Measurements from ENCODE around the gene AKAP1.

Gene AKAP1

GRCh38 chr17:57146273-57146672 lies 61.2 kb downstream of the AKAP1 start:
- in situ Hi-C loops (cut with HindIII; ENCODE audit: low pct_ligation_motif_present, low sequenced_read_pairs) = loop anchor here (25.0 kb wide), 1 partner anchor 616 kb away; no protein-coding TSS in a partner anchor
- Histone ChIP-seq H3K27ac (no peak overlapping the region), H3K27me3 (replicated peaks) (no peaks in the 10 kb centered on the region), H3K36me3 (replicated peaks) (no peaks in the 10 kb centered on the region), H3K4me3 (ENCODE audit: low read depth, low read length) (no peak overlapping the region)
- TF ChIP-seq CTCF (IDR thresholded peaks at IDR 0.05; ENCODE audit: low read depth, low read length, missing control alignments) = no peak
- DNase-seq = no peak

DNA sequence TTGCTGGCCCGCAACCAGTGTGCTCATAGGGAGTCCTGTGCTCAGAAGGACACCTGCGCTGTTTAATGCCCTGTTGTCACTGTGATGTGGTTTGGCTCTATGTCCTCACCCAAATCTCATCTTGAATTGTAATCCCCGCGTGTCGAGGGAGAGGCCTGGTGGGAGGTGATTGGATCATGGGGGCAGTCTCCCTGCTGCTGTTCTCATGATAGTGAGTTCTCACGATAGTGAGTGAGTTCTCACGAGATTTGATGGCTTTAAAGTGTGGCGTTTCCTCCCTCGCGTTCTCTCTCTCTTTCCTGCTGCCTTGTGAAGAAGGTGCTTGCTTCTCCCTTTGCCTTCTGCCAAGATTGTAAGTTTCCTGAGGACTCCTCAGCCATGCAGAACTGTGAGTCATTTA lies 66.8 kb downstream of the AKAP1 start:
- H3K27me3 ChIP-seq (replicated peaks) = no peaks in the 10 kb centered on the region
- no peak overlapping the region for H3K4me3 ChIP-seq (ENCODE audit: low read depth, low read length)
- in situ Hi-C loops (cut with HindIII; ENCODE audit: low pct_ligation_motif_present, low sequenced_read_pairs) = no loop called here
- no peak for TF ChIP-seq CTCF (IDR thresholded peaks at IDR 0.05; ENCODE audit: low read depth, low read length, missing control alignments)
- H3K36me3 ChIP-seq (replicated peaks) = no peaks in the 10 kb centered on the region
- no peak overlapping the region for H3K27ac ChIP-seq
- no peak for DNase-seq

- Histone ChIP-seq H3K27me3 (replicated peaks) (no peaks in the 10 kb centered on the region), H3K4me3 (ENCODE audit: low read depth, low read length) (no peak overlapping the region), H3K36me3 (replicated peaks) (no peaks in the 10 kb centered on the region), H3K27ac (no peak overlapping the region)
- DNase-seq = no peak
- in situ Hi-C loops (cut with HindIII; ENCODE audit: low pct_ligation_motif_present, low sequenced_read_pairs) = no loop called here
- no peak for TF ChIP-seq CTCF (IDR thresholded peaks at IDR 0.05; ENCODE audit: low read depth, low read length, missing control alignments)
These were observed 68.0 kb downstream of the AKAP1 start for GRCh38 chr17:57152967-57153528.

- no peak overlapping the region for H3K4me3 ChIP-seq (ENCODE audit: low read depth, low read length)
- no peaks in the 10 kb centered on the region for H3K36me3 ChIP-seq (replicated peaks)
- no peaks in the 10 kb centered on the region for H3K27me3 ChIP-seq (replicated peaks)
- no peak for DNase-seq
- TF ChIP-seq CTCF (IDR thresholded peaks at IDR 0.05; ENCODE audit: low read depth, low read length, missing control alignments) = no peak
- no peak overlapping the region for H3K27ac ChIP-seq
- in situ Hi-C loops (cut with HindIII; ENCODE audit: low pct_ligation_motif_present, low sequenced_read_pairs) = no loop called here
These were observed 69.9 kb downstream of the AKAP1 start for GRCh38 chr17:57154921-57155320.

GRCh38 chr17:57158325-57158724 lies 73.3 kb downstream of the AKAP1 start:
- in situ Hi-C loops (cut with HindIII; ENCODE audit: low pct_ligation_motif_present, low sequenced_read_pairs) = no loop called here
- H3K27me3 ChIP-seq (replicated peaks) = no peaks in the 10 kb centered on the region
- H3K36me3 ChIP-seq (replicated peaks) = no peaks in the 10 kb centered on the region
- DNase-seq = no peak
- H3K4me3 ChIP-seq (ENCODE audit: low read depth, low read length) = no peak overlapping the region
- H3K27ac ChIP-seq = no peak overlapping the region
- no peak for TF ChIP-seq CTCF (IDR thresholded peaks at IDR 0.05; ENCODE audit: low read depth, low read length, missing control alignments)

DNA sequence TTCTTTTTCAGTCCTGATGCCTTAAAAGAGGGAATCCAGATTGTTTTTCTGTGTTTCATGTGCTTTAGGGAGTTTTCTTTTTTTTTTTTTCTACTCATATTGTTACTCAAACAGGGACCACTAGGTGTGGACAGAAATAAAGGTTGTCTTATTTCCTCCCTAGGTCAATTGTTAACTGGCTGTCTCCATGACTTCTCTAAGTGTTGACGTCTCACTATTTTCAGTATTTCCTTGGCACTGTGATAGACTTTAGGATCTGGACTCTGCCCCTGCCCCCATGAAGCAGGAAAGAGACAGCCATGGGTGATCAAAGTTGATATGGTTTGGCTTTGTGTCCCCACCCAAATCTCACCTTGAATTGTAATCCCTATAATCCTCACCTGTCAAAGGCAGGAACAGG lies 73.7 kb downstream of the AKAP1 start:
- Histone ChIP-seq H3K4me3 (ENCODE audit: low read depth, low read length) (no peak overlapping the region), H3K27me3 (replicated peaks) (no peaks in the 10 kb centered on the region), H3K36me3 (replicated peaks) (no peaks in the 10 kb centered on the region), H3K27ac (no peak overlapping the region)
- in situ Hi-C loops (cut with HindIII; ENCODE audit: low pct_ligation_motif_present, low sequenced_read_pairs) = no loop called here
- TF ChIP-seq CTCF (IDR thresholded peaks at IDR 0.05; ENCODE audit: low read depth, low read length, missing control alignments) = no peak
- no peak for DNase-seq
